Measurements from ENCODE around the gene AURKAIP1. TPM values are rescaled to one million over a fixed set of nuclear protein-coding genes. Genes with fewer than 3 reads are reported as not detected.

The AURKAIP1 gene
- polyA plus RNA-seq, 2 of the 4 experiments (the other 2 are of a cell fraction), result 62.0 to 102 TPM

DNA sequence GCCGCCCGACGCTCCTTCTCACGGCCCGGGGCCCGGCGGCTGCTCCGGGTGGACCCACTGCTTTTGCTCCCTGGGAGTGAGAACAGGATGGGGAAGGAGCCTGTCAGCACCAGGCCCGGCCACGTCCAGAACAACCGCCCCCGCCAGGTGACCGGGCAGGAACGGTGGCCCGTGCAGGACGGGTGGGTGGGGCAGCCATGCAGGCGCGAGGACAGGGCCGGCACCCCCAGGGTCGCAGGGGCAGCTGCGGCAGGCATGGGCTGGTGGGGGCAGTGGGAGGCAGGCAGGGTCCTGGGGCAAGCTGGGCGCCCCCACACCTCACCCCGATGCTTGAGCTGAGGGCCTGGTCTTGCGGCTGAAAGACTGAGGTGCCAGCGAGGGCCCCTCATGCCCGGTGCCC is 38.6 kb downstream of the AURKAIP1 start:
- CTCF ChIA-PET, result interaction anchor here (1.7 to 2.8 kb wide), 3 partner anchors 9 to 36 kb away, joined by 6 to 22 read pairs (median 6); no protein-coding TSS in a partner anchor
- TF ChIP-seq HEYL (CRISPR knock-in tag; IDR thresholded peaks at IDR 0.05) (no peak), EHMT2 (IDR thresholded peaks at IDR 0.05; ENCODE audit: low read depth) (no peak), HOXA7 (CRISPR knock-in tag; IDR thresholded peaks at IDR 0.05) (no peak), E2F6 (IDR thresholded peaks at IDR 0.05; ENCODE audit: borderline replicate concordance, low read depth) (no peak), JUNB (IDR thresholded peaks at IDR 0.05) (no peak), NR3C1 (IDR thresholded peaks at IDR 0.05) (no peak), RCOR1 (IDR thresholded peaks at IDR 0.05; ENCODE audit: low read depth, low read length) (no peak), CHD4 (IDR thresholded peaks at IDR 0.05; ENCODE audit: borderline replicate concordance) (no peak), MAX (IDR thresholded peaks at IDR 0.05) (no peak), FOXS1 (CRISPR knock-in tag; IDR thresholded peaks at IDR 0.05) (no peak)
- TF ChIP-seq, protein P1, sequence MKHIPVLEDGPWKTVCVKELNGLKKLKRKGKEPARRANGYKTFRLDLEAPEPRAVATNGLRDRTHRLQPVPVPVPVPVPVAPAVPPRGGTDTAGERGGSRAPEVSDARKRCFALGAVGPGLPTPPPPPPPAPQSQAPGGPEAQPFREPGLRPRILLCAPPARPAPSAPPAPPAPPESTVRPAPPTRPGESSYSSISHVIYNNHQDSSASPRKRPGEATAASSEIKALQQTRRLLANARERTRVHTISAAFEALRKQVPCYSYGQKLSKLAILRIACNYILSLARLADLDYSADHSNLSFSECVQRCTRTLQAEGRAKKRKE (CRISPR knock-in tag; IDR thresholded peaks at IDR 0.05; ENCODE audit: low read depth), result no peak
- H3K4me1 ChIP-seq, result peaks cover 1% of the 10 kb centered on the region; the same call in 2 of the 3 replicates
- H3K9me3 ChIP-seq, result no peaks in the 10 kb centered on the region
- H3K27ac ChIP-seq, result no peak overlapping the region
- no peak for FAIRE-seq
- DNase-seq (ENCODE audit: low read depth in 1 of 2, low spot score in 1 of 2), result no peak
- ATAC-seq, result no peak
- POLR2A ChIA-PET, result interaction anchor here (0.7 kb wide), 1 partner anchor 8 kb away, joined by 3 read pairs; no protein-coding TSS in a partner anchor
- no CpG with 5 or more reads among the region's 26 CpGs for WGBS (ENCODE audit: missing lambda C conversion rate)
- H3K4me3 ChIP-seq, result no peak overlapping the region
- H3K4me2 ChIP-seq, result no peak overlapping the region

DNA sequence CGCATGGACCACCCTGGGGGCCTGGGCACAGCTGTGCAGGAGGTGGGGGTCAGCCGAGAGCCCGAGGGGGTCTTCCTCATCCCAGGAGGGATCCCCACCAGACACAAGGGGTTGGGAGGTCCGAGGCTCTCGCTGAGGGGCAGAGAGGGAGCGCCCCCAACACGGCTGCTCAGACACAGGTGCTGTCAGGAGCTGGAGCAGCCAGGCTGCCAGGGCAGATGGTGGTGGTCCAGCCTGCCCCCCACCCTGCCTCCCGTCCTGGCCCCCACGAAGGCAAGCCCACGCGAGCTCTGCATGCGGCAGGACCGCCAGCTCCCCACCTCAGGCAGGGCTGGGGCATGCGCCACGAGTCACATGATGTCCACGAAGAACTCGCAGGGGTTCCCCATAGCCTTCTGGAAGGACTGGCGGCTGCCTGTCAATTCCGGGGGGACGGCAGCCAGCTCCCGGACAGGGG is 39.2 kb downstream of the AURKAIP1 start:
- TF ChIP-seq, protein P2, sequence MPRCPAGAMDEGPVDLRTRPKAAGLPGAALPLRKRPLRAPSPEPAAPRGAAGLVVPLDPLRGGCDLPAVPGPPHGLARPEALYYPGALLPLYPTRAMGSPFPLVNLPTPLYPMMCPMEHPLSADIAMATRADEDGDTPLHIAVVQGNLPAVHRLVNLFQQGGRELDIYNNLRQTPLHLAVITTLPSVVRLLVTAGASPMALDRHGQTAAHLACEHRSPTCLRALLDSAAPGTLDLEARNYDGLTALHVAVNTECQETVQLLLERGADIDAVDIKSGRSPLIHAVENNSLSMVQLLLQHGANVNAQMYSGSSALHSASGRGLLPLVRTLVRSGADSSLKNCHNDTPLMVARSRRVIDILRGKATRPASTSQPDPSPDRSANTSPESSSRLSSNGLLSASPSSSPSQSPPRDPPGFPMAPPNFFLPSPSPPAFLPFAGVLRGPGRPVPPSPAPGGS (IDR thresholded peaks at IDR 0.05), result no peak
- TF ChIP-seq TFCP2L1 (CRISPR knock-in tag; IDR thresholded peaks at IDR 0.05), result no peak
- no peak for TF ChIP-seq HDAC2 (IDR thresholded peaks at IDR 0.05)
- TF ChIP-seq MAZ (IDR thresholded peaks at IDR 0.05; ENCODE audit: borderline replicate concordance, low read depth, low read length), result no peak
- TF ChIP-seq MAFK (IDR thresholded peaks at IDR 0.05; ENCODE audit: partially characterized antibody), result no peak
- TF ChIP-seq EP300 (IDR thresholded peaks at IDR 0.05), result no peak
- TF ChIP-seq PHF8 (IDR thresholded peaks at IDR 0.05; ENCODE audit: borderline replicate concordance, low read depth), result no peak
- TF ChIP-seq PBX3 (IDR thresholded peaks at IDR 0.05), result no peak
- TF ChIP-seq EHF (CRISPR knock-in tag; IDR thresholded peaks at IDR 0.05), result no peak
- no peak for TF ChIP-seq MYC (IDR thresholded peaks at IDR 0.05; ENCODE audit: borderline replicate concordance, low read length)
- TF ChIP-seq NR3C1 (IDR thresholded peaks at IDR 0.05), result no peak
- no peak for TF ChIP-seq POLR2AphosphoS2 (conservative IDR thresholded peaks at IDR 0.05; ENCODE audit: low read length)
- TF ChIP-seq HOXB13 (CRISPR knock-in tag; IDR thresholded peaks at IDR 0.05; ENCODE audit: low read depth), result no peak
- ATAC-seq (no peak), DNase-seq (ENCODE audit: low read depth in 1 of 2, low spot score in 1 of 2) (no peak), FAIRE-seq (no peak)
- Histone ChIP-seq H3K4me3 (no peak overlapping the region), H3K27ac (no peak overlapping the region), H3K9me3 (no peaks in the 10 kb centered on the region), H3K4me2 (no peak overlapping the region), H3K4me1 (peaks cover 8% of the 10 kb centered on the region; the same call in 2 of the 3 replicates)
- WGBS (ENCODE audit: missing lambda C conversion rate), result 89% methylated on average over 7 of the region's 21 CpGs
- CTCF ChIA-PET, result interaction anchor here (1.7 to 2.8 kb wide), 3 partner anchors 9 to 36 kb away, joined by 6 to 22 read pairs (median 6); no protein-coding TSS in a partner anchor
- POLR2A ChIA-PET, result interaction anchor here (0.7 kb wide), 1 partner anchor 9 kb away, joined by 3 read pairs; no protein-coding TSS in a partner anchor
